Measurements from ENCODE around the gene USP6NL. TPM values are rescaled to one million over a fixed set of nuclear protein-coding genes. Genes with fewer than 3 reads are reported as not detected.
A peak's percentile ranks its signal among the peaks of the same experiment; 100 is the strongest.

The USP6NL gene
- total RNA-seq, 1 donor from 2014 or later, result 37.8 TPM

DNA sequence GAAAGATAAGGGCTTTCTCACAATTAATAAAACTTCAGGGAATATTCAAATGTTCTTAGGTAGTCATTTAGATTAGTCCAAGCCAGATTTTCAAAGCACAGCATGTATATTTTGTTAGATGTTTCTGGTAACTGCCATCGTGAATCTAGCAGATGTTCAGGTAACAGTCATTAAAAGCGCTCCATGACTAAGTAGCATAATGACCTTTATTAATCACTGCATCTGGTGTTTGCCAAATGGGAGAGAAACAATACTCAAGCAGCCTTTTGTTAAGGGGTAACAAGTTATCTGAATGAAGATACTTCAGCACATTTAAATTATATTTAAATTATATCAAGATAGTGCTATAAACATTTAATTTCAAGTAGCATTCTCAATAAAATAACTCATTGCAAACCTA, 47.5 kb downstream of the USP6NL start:
- ATAC-seq, result no peak
- intact Hi-C loops (cut with DNase I), result no loop called here

DNA sequence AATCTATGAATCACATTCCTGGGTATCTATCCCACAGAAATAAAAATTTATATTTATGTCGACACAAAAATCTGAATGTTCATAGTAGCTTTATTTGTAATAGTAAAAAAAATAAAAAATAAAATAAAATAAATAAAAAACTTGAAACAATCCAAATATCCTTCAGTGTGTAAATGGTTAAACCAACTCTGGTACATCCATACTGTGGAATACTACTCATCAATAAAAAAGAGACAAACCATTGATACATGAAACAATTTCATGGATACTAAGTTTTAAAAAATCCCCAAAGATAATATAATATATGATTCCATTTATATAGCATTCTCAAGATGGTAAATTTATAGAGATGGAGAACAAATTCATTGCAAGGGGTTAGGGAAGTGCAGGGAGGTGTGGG, 48.6 kb downstream of the USP6NL start:
- DNase-seq (ENCODE audit: low spot score) (no peak), ATAC-seq (no peak)
- intact Hi-C loops (cut with DNase I), result no loop called here

More for the DNA sequence above, 47.5 kb downstream of the USP6NL start:
- no peak for DNase-seq (ENCODE audit: low spot score)

- intact Hi-C loops (cut with DNase I), result no loop called here
- no peak for ATAC-seq
- DNase-seq (ENCODE audit: low spot score), result no peak
Observed at GRCh38 chr10:11560076-11560709, 51.3 kb downstream of the USP6NL start.

GRCh38 chr10:11557967-11558366, 53.5 kb downstream of the USP6NL start:
- ATAC-seq (no peak), DNase-seq (ENCODE audit: low spot score) (no peak)
- intact Hi-C loops (cut with DNase I), result no loop called here

DNA sequence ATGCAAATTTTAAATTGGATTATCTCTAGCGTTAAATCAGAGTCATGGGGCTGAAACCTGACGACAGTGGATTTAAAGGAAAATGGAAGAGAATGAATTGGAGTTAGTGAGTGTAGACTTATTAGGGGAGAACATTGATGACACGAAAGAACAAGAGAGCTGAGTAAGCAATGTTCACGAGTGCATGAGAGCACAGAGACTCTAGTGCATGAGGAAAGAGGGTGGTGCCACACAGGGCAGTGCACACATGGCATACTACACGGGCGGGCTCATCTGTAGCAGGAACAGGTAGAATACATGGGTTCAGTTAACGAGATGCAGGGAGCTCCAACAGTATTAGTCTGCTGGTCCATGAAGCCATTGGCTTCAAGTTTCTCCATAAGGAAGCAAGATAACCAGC, 53.9 kb downstream of the USP6NL start:
- intact Hi-C loops (cut with DNase I), result no loop called here
- ATAC-seq, result no peak

GRCh38 chr10:11555556-11555955, 55.9 kb downstream of the USP6NL start:
- DNase-seq (ENCODE audit: low spot score), result no peak
- ATAC-seq, result no peak
- intact Hi-C loops (cut with DNase I), result no loop called here

More for the DNA sequence above, 53.9 kb downstream of the USP6NL start:
- no peak for DNase-seq (ENCODE audit: low spot score)

DNA sequence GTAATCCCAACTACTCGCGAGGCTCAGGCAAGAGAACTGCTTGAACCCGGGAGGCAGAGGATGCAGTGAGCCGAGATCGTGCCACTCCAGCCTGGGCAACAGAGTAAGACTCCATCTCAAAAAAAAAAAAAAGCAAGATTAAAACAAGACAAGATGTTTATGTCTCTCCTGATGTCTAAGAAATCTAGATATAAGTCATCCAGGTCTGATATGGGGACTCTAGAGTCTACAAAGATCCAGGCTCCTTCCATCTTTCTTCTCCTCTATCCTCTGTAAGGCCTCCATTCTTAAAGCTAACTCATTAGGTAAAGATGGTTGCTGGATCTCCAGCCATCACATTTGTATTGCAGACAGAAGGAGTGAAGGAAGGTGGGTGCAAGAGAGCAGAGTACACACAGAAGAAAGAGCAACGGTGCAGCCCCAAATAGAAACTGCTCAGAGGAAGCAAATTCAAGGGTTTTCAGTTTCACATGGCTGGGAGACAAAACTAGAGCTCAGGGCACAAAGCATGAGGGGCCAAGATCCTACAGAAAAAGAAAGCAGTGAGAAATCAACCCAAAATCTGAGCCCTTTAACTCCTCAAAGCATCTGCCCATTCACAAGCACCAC, 57.6 kb downstream of the USP6NL start:
- intact Hi-C loops (cut with DNase I), result no loop called here
- no peak for ATAC-seq
- DNase-seq (ENCODE audit: low spot score), result no peak

DNA sequence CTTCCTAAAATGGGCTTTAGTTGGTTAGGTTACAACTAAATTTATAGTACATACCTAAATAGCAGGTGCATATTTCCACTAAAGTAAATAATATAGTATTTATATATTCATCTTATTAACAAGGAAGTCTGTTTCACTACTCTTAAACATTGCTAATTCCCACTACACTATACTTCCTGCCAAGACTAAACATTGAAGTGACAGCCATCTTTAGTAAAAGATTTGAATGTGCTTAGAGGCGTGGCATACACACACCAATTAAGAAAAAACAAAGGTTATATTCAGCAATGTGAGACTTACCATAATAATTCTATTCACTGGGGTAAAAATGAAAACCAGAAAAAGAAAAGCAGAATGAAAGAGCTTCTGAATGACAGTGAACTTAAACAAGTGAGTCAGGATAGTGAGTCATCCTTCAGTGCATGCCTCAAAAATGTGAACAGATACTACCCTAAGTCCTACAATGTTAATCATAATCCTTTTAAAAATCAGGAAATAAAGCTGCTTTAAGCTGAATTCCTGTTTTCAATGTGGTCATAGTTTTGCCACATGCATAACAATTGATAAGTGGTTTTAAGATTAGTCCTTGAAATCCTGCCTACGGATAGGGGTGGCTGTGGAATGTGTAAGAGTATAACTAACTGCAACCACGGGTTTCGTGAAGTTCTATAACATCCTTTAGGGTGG, 59.4 kb downstream of the USP6NL start:
- no peak for ATAC-seq
- intact Hi-C loops (cut with DNase I), result no loop called here
- DNase-seq (ENCODE audit: low spot score), result no peak

- ATAC-seq, result no peak
Observed at GRCh38 chr10:11551104-11551503, 60.3 kb downstream of the USP6NL start.

DNA sequence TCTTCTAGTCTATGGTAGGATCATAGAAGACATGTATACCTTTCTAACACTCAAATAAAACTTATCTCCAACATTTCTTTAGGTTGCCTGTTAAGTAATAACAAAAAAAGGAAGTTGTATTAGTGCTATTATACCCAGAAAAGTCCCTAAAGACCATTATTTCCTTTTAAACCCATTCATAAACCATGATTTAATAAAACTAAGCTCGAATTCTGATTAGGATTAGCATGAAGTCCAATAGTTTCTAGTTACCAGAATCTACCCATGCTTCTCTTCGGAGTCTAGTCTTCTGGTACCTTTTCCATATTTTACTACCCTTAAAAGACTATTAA, 62.7 kb downstream of the USP6NL start:
- DNase-seq (ENCODE audit: low spot score) (no peak), ATAC-seq (no peak)
- intact Hi-C loops (cut with DNase I), result no loop called here

More at GRCh38 chr10:11551104-11551503, 60.3 kb downstream of the USP6NL start:
- DNase-seq (ENCODE audit: low spot score), result no peak
- intact Hi-C loops (cut with DNase I), result no loop called here

DNA sequence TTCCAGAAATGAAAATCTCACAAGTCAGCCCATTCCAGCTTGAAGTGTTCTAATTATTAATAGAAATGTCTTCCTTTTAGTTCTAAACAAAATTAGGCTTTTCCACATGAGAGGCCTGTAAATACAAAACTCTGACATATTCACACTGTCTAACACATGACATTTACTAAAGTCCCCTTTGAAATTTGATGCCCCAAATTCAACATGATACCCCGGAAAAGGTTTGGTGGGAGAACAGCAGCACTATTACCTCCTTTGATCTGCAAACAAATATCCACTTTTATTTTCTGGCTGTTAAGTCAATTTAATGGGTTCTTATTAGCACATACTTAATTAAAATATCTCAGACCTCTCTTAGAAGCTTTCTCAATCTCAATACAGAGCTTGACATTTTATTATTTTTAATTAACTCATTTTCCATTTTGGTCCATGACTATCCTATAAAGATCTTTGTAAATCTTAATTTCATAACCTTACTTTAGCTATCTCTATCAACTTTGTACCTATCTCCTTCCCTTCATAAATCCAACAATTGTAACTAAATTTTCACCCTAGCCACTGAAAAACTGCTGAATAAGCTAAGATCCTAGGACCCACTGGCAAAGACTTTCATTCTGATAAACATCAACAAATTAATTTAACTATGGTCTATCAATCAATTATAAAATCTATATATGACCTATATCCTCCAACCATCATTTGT, 63.2 kb downstream of the USP6NL start:
- ATAC-seq, result no peak
- DNase-seq (ENCODE audit: low spot score), result no peak
- intact Hi-C loops (cut with DNase I), result no loop called here

DNA sequence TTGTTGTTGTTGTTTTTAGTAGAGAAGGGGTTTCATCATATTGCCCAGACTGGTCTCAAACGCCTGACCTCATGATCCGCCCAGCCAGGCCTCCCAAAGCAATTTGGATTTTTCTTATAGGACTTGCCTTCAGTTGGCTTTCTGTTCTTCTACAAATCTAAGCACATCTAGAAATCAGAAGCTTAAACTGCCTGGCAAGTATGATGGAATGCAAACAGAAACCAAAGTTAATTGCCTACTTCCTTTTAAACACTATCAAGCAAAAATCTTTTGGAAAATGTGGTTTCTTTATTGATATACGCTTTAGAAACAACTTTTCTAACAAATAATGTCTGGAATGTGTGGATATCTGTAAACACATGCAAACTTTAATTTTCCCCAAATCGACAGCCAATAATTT, 64.9 kb downstream of the USP6NL start:
- no peak for ATAC-seq
- intact Hi-C loops (cut with DNase I), result no loop called here
- DNase-seq (ENCODE audit: low spot score), result no peak

- DNase-seq (ENCODE audit: low spot score) (no peak), ATAC-seq (no peak)
- intact Hi-C loops (cut with DNase I), result no loop called here
Observed at GRCh38 chr10:11541296-11541695, 70.2 kb downstream of the USP6NL start.

DNA sequence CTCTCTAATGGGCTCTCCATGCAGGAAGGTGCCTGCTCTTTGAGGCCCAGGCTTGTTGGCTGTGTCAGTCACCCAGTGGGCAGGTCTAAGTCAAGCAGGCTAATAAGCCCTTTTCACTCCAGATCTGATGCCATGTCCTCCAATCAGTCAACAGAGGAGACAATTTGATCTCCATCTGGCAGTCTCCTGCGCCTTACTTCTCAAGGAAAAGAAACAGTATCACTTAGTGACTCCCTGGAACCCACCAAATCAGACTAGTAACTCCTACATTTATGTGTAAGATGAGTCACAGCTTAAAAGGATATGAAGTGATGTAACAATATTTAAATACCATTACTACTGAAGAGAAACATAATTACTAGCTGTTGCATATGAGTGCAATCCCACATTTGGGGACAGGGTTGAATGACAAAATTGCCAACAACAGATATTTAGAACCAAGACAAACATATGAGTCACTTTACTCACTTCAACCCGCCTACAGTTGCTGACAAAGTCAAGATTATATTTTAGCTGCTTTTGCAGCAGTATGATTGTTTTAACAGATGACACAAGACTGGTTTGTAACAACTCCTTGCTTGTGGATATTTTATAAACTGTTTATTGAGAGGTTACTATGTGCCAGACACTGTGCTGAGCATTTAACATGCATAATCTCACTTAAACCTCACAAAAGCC, 72.1 kb downstream of the USP6NL start:
- intact Hi-C loops (cut with DNase I), result loop anchor here (10.0 kb wide), 1 partner anchor 75 kb away; the partner anchor contains the start of gene USP6NL
- no peak for DNase-seq (ENCODE audit: low spot score)
- no peak for ATAC-seq

GRCh38 chr10:11538834-11539190, 72.6 kb downstream of the USP6NL start:
- intact Hi-C loops (cut with DNase I), result loop anchor here (10.0 kb wide), 1 partner anchor 76 kb away; the partner anchor contains the start of gene USP6NL
- no peak for ATAC-seq

DNA sequence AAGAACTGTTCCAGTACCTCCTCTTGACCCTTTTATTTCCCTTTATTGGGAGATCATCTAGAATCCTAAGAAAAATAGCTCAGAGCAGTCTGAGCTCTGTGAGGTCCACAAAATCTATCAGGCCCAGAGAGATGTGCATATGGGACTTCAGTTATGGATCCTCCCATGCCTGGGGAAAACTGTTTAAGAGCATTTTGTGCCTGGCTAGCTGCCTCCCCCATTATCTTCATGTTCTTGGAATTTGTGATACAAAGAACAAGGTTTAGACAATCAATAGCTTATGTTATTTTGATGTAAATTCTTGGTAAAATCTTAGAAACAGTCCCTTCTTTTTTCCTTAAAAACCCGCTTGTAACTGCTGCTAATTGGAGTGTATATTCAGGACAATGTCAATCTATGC, 75.2 kb downstream of the USP6NL start:
- intact Hi-C loops (cut with DNase I), result loop anchor here (10.0 kb wide), 1 partner anchor 79 kb away; the partner anchor contains the start of gene USP6NL

More at GRCh38 chr10:11538834-11539190, 72.6 kb downstream of the USP6NL start:
- DNase-seq (ENCODE audit: low spot score), result no peak

GRCh38 chr10:11535346-11535959, 76.0 kb downstream of the USP6NL start:
- DNase-seq (ENCODE audit: low spot score) (no peak), ATAC-seq (no peak)
- intact Hi-C loops (cut with DNase I), result loop anchor here (10.0 kb wide), 1 partner anchor 79 kb away; the partner anchor contains the start of gene USP6NL

More for the DNA sequence above, 75.2 kb downstream of the USP6NL start:
- DNase-seq (ENCODE audit: low spot score), result no peak
- no peak for ATAC-seq

DNA sequence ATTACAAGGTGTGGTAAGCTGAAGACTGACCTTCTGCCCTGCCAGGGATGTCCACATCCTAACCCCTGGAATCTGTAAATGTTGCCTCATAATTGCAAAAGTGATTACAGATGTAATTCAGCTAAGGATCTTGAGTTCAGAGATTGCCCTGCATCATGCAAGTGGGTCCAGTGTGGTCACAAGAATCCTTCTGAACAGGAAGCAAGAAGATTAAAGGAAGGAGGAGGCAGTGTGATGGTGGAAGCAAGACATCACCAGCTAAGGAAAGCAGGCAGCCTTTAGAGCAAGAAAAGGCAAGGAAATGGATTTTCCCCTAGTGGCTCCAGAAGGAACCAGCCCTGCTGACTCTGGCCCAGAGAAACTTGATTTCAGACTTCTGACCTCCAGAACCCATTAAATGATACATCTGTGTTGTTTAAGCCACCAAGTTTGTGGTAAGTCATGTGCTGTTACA, 78.1 kb downstream of the USP6NL start:
- DNase-seq (ENCODE audit: low spot score), result no peak
- peak; percentile 76 for ATAC-seq
- intact Hi-C loops (cut with DNase I), result loop anchor here (10.0 kb wide), 1 partner anchor 81 kb away; the partner anchor contains the start of gene USP6NL

Data from sciatic nerve (tissue), 2 donors.